DMS 273 (cell line): ENCODE data around the gene CTNNB1.
A peak's percentile ranks its signal among the peaks of the same experiment; 100 is the strongest.
"Not testable (repeated sequence)": the region's sequence is repeated elsewhere in the genome, so short reads cannot be mapped to it uniquely, and the experiment has no call there.

ENCODE experiments used
- DNase-seq: peaks from one replicate; lab custom pipeline; 2025; ENCODE audit not compliant: unreplicated experiment; lab: John Stamatoyannopoulos, UW

Gene CTNNB1

DNA sequence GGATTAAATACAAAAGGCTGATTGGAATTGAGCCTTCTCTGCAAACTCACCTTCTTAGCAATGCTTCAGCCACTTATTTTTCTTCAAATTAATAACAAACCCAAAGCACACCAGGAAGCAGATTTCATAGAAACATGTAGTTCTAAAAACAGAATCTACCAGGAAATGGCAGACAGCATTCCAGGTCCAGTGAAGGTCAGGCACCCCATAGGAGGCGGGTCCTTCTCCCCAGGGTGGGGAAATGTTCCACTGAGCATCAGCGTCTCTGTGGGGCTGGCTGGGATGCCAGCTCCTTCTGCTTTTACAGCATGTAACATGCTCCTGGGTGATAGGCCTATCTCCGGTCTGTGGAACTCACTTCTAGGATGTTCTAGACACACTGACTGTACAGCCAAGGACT is 49.2 kb downstream of the CTNNB1 start:
- no peak for DNase-seq

DNA sequence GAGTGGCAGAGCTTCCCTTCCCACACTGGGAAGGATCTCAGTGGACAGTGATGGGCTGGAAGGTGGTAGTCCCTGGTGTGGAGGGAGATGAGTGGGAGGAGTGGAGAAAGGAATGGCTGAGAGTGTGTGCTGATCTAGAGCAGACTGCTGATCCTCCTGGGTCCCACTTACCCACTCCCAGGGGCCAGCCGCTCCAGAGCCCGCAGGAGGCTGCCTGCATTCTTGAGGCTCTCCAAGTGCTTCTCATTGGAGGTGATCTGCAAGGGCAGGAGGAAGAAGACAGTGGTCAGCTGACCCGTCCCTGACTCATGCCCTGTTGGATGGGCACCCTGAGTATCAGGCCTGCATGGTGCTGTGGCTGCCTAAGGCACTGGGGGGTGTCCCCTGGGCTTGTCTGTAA is 50.0 kb downstream of the CTNNB1 start:
- no peak for DNase-seq

DNA sequence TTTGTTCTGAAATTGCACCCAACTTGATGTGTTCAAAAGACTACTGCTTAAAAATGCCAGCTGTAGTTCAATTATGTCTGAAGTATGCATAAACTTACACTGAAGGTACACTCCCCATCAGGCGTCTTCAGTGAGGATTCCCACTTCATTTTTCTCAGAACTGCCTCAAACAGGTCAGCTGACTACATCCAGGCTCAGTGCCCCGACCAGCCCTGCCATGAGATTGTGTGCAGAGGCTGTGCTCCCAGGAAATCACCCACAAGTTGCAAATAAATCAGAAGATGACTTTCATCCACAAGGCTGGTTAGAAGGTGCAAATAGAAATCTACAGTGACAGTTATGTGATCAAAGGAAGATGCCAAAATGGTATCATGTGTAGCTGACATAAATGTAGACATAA is 51.5 kb downstream of the CTNNB1 start:
- DNase-seq = no peak

DNA sequence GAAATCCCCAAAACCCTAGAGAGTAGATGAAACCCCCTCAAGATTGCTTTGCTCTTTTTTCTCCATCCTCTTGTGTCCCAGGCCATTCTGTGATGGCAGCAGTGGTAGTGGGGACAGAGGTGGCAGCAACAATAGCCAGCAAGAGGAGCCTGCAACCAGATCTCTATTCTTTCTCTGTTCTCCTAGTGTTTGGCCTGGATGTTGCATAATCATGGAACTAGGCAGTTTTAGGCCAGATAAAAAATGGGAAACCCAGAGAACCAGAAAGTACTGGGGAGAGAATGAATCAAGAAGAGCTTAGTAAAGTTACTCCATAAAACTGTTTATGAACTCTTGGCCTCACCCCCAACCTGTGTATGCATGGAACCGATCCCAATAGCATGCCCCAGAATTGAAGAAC is 52.3 kb downstream of the CTNNB1 start:
- DNase-seq = no peak

DNA sequence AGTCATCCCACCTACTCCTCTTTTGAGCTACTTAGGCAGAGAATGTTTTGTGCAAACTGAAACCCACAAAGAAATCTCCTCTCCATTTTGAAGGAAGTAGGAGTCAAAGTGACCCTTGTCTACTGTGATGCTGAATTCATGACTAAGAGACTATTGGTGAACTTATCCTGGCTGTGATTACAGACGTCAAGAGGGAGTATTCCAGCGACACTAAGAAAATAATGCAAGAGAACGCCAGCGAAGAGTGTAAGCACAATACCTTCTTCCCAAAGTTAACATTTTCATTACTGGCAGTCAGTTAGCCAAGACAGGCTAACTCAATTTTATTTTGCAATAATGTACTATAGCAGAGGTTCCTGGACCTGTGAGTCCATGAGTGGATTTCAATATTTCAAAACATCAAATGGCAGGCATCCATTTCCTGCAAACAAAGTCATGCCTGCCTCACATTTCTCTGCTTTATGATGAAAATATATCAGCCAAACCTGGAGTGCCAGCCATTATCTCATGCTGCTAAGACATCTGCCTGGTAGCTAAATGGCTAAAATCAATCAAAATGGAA is 59.0 kb downstream of the CTNNB1 start:
- DNase-seq = no peak

DNA sequence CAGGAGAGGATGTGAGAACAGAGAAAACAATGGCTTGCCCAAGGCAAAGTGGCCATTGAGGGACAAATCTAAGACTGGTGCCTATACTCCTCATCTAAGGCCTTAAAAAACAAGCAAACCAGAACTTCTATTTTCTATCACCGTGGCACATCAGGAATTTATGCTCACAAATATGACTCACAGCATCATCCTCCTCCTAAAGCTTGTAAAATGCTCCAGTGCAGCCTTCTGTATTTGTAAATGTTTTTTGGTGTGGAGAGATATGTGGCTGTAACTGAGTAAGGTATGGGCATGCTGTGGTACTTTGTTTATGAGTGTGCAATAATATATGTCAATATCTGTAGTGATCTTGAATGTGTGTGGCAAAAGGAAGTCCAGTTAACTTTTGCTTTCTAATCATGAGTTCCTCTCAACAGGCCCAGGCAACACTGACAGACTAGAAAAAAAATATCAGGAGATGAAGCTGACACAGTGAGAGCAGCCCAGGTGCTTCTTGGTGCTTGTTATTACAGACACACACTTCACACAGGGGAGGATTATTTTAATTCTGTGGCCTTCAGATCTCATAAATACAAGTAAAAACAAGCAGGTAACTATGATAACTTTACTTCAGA is 60.3 kb downstream of the CTNNB1 start:
- no peak for DNase-seq

DNA sequence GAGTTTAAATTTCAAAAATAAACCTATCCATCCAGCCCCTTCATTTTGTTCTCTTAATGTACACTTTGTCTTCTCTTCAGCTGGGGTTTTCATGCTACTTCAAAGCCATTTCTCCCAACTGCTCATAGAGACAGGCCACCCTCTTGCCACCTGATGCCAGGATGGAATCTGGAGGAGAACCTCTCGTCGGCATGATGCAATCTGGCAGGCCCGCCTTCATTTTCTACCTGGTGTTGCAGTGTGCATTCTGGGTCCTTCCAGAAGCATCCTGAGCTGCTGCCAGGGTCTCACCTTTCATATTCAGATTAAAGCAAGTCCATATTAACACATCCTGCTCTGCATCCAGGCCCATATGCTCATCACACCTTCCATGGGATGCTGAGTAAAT is 60.8 kb downstream of the CTNNB1 start:
- no peak for DNase-seq

DNA sequence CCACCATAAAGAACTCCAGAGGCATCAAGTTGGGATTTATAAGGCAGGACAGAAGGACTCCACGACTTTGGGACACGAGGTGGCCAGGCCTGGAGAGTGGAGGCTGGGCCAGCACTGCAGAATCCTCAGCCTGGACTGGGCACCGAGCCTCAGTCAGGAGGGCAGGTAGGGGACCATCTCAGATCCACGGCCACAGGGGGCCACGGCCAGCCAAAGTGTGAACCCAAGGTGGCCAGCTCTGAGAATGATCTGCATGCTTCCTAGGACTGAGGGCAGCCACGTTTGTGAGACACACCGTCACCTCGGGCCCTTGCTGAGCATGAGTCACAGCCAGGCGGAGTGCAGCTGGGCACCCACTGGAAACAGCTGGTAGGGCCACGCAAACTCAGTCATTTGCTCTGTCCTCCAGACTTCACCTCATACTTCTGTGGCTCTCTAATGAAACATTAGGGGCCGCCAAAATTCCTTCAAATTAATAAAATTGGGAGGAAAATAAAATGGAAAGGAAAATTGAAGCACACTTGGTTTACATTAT is 65.8 kb downstream of the CTNNB1 start:
- no peak for DNase-seq

DNA sequence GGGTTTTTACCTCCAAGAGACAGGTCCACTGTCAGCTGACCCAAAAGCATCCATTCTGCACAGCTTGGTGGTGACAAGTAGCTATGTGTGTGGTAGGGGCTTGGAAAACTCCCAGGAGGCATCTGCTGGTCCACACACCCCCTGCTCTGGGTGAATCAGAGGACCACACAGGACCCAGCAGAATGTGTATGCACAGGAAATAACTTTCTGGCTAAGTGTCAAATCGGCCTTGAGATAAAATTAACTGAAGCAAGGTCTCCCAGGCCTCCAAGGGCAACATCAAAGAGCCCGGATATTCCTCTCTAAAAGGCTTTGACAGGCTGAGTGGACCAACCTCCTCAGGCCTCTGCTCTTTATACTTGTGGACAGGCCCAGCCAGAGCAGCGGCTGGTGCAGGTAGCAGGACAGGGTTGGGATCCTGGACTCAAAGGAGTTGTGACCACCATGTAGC is 66.5 kb downstream of the CTNNB1 start:
- DNase-seq = no peak

DNA sequence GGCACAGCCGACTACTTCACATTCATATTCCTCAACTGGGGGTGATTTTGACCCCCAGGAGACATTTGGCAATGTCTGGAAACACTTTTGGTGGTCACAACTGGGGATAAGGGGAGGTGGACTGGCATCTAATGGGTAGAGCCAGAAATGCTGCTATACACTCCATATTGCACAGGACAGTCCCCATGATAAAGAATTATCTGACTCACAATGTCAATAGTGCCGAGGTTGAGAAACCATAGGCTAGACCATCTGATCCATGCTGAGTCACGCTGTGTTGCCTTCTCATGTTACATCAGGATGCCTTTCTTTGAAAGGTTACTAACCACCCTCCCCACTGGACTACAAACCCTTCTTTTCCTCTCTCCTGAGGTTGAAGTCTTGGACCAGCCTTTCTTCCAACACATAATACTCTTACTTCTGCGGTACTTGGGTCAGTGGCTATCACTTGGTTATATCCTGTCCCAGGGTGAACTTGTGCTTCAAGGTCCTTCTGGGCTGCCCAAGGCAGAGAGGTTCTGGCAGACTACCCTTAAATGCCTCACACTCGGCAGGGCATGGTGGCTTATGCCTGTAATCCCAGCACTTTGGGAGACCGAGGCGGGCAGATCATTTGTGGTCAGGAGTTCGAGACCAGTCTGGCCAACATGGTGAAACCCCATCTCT is 68.8 kb downstream of the CTNNB1 start:
- peak; percentile 23 for DNase-seq

DNA sequence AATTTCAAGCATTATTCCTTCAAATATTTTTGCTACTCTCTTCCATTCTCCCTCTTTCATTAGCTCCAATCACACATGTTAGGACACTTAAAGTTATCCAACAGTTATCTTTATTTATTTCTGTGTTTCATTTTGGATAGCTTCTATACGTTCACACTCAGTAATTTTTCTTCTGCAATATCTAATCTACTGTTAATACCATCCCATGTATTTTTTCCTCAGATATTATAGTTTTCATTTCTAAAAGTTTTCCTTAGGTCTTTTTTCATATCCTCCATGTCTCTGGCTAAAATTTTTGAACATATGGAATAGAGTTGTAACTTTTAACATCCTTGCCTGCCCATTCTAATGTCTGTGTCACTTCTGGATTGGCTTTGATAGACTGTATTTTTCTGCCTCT is 73.4 kb downstream of the CTNNB1 start:
- DNase-seq = no peak

DNA sequence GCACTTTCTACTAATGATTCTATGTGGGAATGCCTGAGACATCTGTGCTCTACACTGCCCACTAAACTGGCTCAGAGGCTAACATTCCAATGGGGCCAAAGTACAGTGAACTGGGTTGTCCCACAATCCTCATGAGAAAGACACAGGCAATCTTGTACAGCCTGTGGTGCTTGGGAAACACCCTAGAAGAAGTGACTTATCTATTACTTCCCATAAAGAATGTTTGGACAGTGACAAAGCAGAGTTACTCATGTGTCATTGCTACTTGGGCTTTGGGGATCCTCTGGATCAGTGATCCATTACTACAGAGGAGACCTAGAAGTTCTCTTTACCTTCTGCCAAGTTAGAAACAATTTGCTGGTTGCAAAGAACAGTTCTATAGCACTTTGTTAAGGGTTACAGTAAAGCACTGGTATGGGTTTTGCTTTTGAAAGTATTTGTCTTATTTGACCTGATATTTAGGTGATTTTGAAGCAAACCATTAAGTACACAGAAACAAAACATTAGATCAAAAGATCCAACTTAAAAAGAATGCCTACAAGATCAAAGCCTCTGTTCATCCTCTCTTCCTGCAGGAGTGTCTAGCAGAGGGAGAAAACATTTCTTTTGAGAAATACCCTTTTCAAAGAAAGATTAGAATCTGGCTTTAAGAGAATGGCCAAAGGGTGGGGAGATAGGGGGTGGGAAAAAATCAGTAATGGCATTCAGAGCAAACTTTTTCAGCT is 75.8 kb downstream of the CTNNB1 start:
- DNase-seq = no peak

DNA sequence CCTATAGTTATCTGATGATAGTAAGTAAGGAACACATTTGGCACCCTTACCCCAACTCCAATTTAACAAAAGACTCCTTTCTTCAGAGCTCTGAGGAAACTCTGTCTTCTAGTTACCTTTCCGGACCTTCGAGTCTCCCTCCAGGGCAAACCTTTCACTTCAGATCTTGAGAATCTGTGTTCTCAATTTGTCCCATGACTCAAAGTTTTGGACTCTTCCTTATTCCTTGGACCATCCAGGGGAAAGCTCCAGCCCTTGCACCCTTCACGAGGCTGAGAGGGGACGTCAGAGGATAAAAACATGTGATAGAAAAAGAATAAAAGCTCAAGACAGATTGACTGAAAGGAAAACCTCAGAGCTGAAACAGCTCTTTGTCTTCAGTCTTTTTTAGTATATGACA is 76.9 kb downstream of the CTNNB1 start:
- no peak for DNase-seq

DNA sequence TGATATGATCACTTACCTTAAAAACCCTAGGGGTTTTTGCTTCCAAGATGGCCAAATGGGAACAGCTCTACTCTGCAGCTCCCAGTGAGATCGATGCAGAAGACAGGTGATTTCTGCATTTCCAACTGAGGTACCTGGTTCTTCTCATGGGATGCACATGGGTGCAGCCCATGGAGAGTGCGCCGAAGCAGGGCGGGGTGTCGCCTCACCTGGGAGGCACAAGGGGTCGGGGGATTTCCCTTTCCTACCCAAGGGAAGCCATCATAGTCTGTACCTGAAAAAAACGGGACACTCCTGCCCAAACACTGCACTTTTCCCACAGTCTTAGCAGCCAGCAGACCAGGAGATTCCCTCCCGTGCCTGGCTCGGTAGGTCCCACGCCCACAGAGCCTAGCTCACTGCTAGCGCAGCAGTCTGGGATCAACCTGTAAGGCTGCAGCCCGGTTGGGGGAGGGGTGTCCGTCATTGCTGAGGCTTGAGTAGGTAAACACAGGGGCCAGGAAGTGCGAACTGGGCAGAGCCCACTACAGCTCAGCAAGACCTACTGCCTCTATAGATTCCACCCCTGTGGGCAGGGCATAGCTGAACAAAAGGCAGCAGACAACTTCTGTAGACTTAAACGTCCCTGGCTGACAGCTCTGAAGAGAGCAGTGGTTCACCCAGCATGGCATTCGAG is 78.6 kb downstream of the CTNNB1 start:
- DNase-seq = no peak

DNA sequence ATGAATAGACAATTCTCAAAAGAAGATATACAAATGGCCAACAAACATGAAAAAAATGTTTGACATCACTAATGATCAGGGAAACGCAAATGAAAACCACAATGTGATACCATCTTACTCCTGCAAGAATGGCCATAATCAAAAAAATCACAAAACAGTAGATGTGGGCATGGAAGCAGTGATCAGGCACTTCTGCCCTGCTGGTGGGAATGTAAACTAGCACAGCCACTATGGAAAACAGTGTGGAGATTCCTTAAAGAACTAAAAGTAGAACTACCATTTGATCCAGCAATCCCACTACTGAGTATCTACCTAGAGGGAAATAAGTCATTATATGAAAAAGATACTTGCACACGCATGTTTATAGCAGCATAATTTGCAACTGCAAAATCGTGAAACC is 85.6 kb downstream of the CTNNB1 start:
- not testable (repeated sequence) for DNase-seq

DNA sequence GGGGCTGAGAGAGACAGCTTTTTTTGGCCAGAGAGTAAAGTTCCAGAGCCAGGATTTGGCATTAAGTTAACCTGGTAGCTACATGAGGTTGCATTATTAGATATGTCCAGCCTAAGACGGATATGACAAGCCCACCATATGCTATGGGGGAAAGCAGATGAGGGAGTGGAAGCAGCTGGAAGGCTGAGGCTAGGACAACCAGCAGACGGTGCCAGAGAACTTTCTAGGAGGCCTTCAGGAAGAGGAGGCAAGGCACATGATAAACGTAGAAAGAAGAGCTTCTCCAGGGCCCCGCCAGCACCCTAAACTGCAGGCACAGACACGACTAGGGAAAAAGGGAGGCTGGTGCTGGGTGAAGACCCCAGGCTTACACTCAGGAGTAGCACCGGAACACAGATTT is 87.0 kb downstream of the CTNNB1 start:
- DNase-seq = peak; percentile 2

DNA sequence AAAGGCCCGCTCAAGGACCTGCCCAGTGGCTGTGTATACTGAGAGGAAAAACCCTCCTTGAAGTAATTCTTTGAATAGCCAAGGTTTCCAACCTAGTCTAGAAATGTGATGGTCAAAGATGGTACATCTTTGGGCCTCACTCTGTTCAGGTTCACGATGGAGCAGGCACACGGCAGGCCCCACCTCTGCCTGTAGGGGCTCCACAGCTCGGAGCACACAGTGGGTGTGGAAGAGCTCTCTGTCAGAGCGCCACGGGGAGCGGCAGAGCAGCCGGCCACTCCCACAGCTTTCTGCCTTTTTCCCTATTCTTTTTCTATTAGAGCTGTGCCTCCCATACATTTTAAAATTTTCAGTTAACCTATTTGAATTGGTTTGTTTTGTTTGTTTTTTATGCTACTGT is 89.5 kb downstream of the CTNNB1 start:
- DNase-seq = no peak
